HepG2 (cell line): ENCODE data around the gene SUDS3. TPM values are rescaled to one million over a fixed set of nuclear protein-coding genes. Genes with fewer than 3 reads are reported as not detected.

Source experiments
- ATAC-seq: fragments of 200-7000 bp; cut with Tn5 transposase; 3 replicates; pipeline ENCODE4 v1.9.1; 2020; ENCODE audit warnings: mild to moderate bottlenecking, moderate library complexity
- BruUV-seq: library from RNA; stranded (reverse); fragments of 400-500 nt; replicated peaks from 2 replicates; lab custom pipeline; 2021; lab: Mats Ljungman, UMichigan
- CTCF ChIA-PET: fragments of 300-600 bp; formaldehyde crosslinking; extraction: SDS; loops from one replicate; lab custom pipeline; 2021; ENCODE audit warnings: low total read pairs, inconsistent platforms, low intra/inter-chr PET ratio; lab: Yijun Ruan, JAX
- POLR2A ChIA-PET: fragments of 350-600 bp; sonication (Branson Sonifier 250); formaldehyde crosslinking; loops from one replicate; lab custom pipeline; 2020; ENCODE audit warnings: antibody characterized with exemption, inconsistent platforms; lab: Yijun Ruan, JAX
- DNase-seq: peaks from one replicate; pipeline ENCODE4 v3.0.0-alpha.2; 2015; ENCODE audit warnings: low spot score
- FAIRE-seq: peaks from 3 replicates; lab custom pipeline; 2011; peaks lifted over from hg19 to GRCh38; lab: Jason Lieb, UNC
- H2AFZ ChIP-seq: one replicate; pipeline ENCODE4 v1.6.1; 2011; ENCODE audit warnings: low read length, inconsistent platforms
- H3K27ac ChIP-seq: fragments of 300-600 bp; 3 replicates; pipeline ENCODE4 v1.8.0; 2011; ENCODE audit warnings: mixed run types, mild to moderate bottlenecking, mixed read lengths, low read length, inconsistent platforms; ENCODE audit not compliant: insufficient read depth; ENCODE audit errors: extremely low read length
- H3K27me3 ChIP-seq, 2 experiments: fragments of 200-600 bp in 1 of 2; 2 replicates in 1 of 2; 3 replicates in 1 of 2; pipeline versions ENCODE4 v1.6.0 to v1.8.0; 2011; ENCODE audit warnings: low read length in 2 of 2, mild to moderate bottlenecking in 2 of 2, moderate library complexity in 2 of 2, inconsistent platforms in 1 of 2; ENCODE audit not compliant: insufficient read depth in 2 of 2, control insufficient read depth in 1 of 2
- H3K36me3 ChIP-seq, 2 experiments: fragments of 200-600 bp in 1 of 2; replicated peaks in 1 of 2; 2 replicates in 1 of 2; 3 replicates in 1 of 2; pipeline versions ENCODE4 v1.5.1 to v1.8.0; 2011; ENCODE audit warnings: low read length in 2 of 2, inconsistent platforms in 1 of 2; ENCODE audit not compliant: insufficient read depth in 2 of 2, control insufficient read depth in 1 of 2
- H3K4me1 ChIP-seq: 2 replicates; pipeline ENCODE4 v1.5.1; 2012; ENCODE audit warnings: low read length, inconsistent platforms; ENCODE audit not compliant: insufficient read depth
- H3K4me2 ChIP-seq: 2 replicates; pipeline ENCODE4 v1.6.0; 2011; ENCODE audit warnings: low read depth, low read length, inconsistent platforms
- H3K4me3 ChIP-seq, 3 experiments: fragments of 200-600 bp in 1 of 3; sonication (generic), shearing (Covaris generic) in 1 of 3; replicated peaks in 1 of 3; 2 replicates each; pipeline ENCODE4 v1.5.1; 2011 to 2016; ENCODE audit warnings: low read length in 3 of 3, inconsistent platforms in 2 of 3, low read depth in 2 of 3, mild to moderate bottlenecking in 2 of 3, control low read depth in 1 of 3, mixed read lengths in 1 of 3; ENCODE audit not compliant: insufficient read depth in 1 of 3
- H3K79me2 ChIP-seq: one replicate; pipeline ENCODE4 v1.6.1; 2011; ENCODE audit warnings: low read length, inconsistent platforms; ENCODE audit not compliant: insufficient read depth
- H3K9ac ChIP-seq: 2 replicates; pipeline ENCODE4 v1.6.0; 2011; ENCODE audit warnings: mild to moderate bottlenecking, low read depth, low read length, inconsistent platforms; ENCODE audit not compliant: insufficient read depth
- H3K9me3 ChIP-seq: 2 replicates; pipeline ENCODE4 v1.5.1; 2012; ENCODE audit warnings: mild to moderate bottlenecking, low read length
- H4K20me1 ChIP-seq: 2 replicates; pipeline ENCODE4 v1.6.0; 2011; ENCODE audit warnings: inconsistent platforms, mild to moderate bottlenecking, low read length, moderate library complexity; ENCODE audit not compliant: insufficient read depth
- CCAR2 ChIP-seq: fragments of 200-400 bp; formaldehyde crosslinking; optimal IDR thresholded peaks from 2 replicates; pipeline ENCODE3; 2018; ENCODE audit warnings: low read depth, mild to moderate bottlenecking, low read length, moderate library complexity
- HNRNPLL ChIP-seq: fragments of 200-400 bp; formaldehyde crosslinking; IDR thresholded peaks from 2 replicates; pipeline ENCODE4 v1.6.1; 2017; ENCODE audit warnings: mild to moderate bottlenecking, low read depth, low read length; ENCODE audit not compliant: poor library complexity, severe bottlenecking
- NFRKB ChIP-seq: fragments of 450-650 bp; IDR thresholded peaks from 2 replicates; pipeline ENCODE4 v1.6.1; 2017
- ZKSCAN5 ChIP-seq: sonication (generic); formaldehyde crosslinking; IDR thresholded peaks from 2 replicates; pipeline ENCODE4 v1.5.1; 2020; ENCODE audit warnings: mild to moderate bottlenecking, missing genetic modification reagents
- ZNF232 ChIP-seq: sonication (generic); formaldehyde crosslinking; IDR thresholded peaks from 2 replicates; pipeline ENCODE4 v1.4.0; 2020; ENCODE audit warnings: missing genetic modification reagents, borderline replicate concordance
- ZNF24 ChIP-seq: fragments of 450-650 bp; IDR thresholded peaks from 2 replicates; pipeline ENCODE4 v1.6.1; 2017; ENCODE audit warnings: antibody characterized with exemption, mild to moderate bottlenecking
- WGBS: methylation state at CpG from one replicate; pipeline ENCODE4 v1.1.6; 2017; ENCODE audit warnings: low lambda C conversion rate; 5-methylcytosine and 5-hydroxymethylcytosine counted together
- in situ Hi-C: cut with HindIII; loops from 2 replicates; pipeline ENCODE4 v1.10.0; 2017; ENCODE audit warnings: low pct_unique_long_range_greater_than_20kb; ENCODE audit not compliant: extremely low pct_ligation_motif_present
- intact Hi-C: fragments of 100-400 bp; cut with micrococcal nuclease; formaldehyde crosslinking; loops from one replicate; pipeline ENCODE4 v1.10.0; 2022; ENCODE audit not compliant: unreplicated experiment
- polyA plus RNA-seq, 8 experiments: library from polyadenylated mRNA; depleted of rRNA in 3 of 8; stranded (reverse) in 7 of 8; unstranded in 1 of 8; fragments of >200 nt; fragmentation: Illumina TruSeq in 4 of 8; extraction: Trizol in 4 of 8; gene quantifications; 2 replicates each; pipeline versions ENCODE4 v1.2.1 to v1.2.3, GENCODE V29; 2011 to 2016; ENCODE audit warnings: low read depth in 4 of 8, missing spikeins in 1 of 8, mixed read lengths in 1 of 8; ENCODE audit not compliant: insufficient read depth in 1 of 8
- total RNA-seq, 5 experiments: library from RNA; depleted of rRNA; stranded (reverse); fragments of >200 nt; fragmentation: Illumina TruSeq; extraction: Trizol; gene quantifications; 2 replicates each; pipeline ENCODE4 v1.2.3, GENCODE V29; 2016; ENCODE audit warnings: low read depth in 1 of 5
- TF ChIP-seq, protein P1 (sequence below), 2 experiments: sonication (generic) in 1 of 2; formaldehyde crosslinking in 1 of 2; IDR thresholded peaks; 2 replicates each; pipeline versions ENCODE4 v1.4.0 to v1.6.1; 2018 to 2020; ENCODE audit warnings: missing genetic modification reagents in 2 of 2, borderline replicate concordance in 1 of 2, low read depth in 1 of 2, mild to moderate bottlenecking in 1 of 2, missing biosample characterization in 1 of 2
- TF ChIP-seq, protein P2 (sequence below): fragments of 450-650 bp; IDR thresholded peaks from 2 replicates; pipeline ENCODE4 v1.6.1; 2017
- TF ChIP-seq, protein P3 (sequence below): sonication (generic); formaldehyde crosslinking; IDR thresholded peaks from 2 replicates; pipeline ENCODE4 v1.5.1; 2020; ENCODE audit warnings: mild to moderate bottlenecking, missing genetic modification reagents, moderate library complexity

The SUDS3 gene
- total and polyA plus RNA-seq, 2 of the 13 experiments (the other 11 are each of a cell fraction or from before 2014, with no cell fraction given): 20.2 to 33.1 TPM

DNA sequence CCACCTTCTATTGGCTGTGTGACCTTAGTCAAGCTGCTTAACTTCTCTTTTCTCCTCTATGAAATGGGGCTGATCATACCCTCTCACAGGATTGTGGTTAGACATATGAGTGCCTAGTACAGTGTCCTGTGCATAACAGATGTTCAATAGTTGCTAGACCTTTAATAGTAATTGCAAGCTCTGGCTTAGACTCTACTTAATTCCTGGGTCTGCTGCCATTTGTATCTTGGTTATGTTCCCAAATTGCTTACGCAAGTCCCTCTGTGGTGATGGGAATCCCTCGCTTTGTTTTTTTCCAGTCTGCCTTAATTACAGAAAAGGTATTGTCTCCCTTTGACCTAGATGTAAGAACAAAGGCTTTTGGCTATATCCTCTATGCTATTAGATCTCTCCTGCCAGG is 15.1 kb downstream of the SUDS3 start:
- no peak overlapping the region for H3K4me2 ChIP-seq
- BruUV-seq: no TSS peak
- H3K27ac ChIP-seq: no peak overlapping the region
- 93% methylated on average over 2 of the region's 2 CpGs for WGBS
- intact Hi-C loops: no loop called here
- no peaks in the 10 kb centered on the region for H3K4me1 ChIP-seq
- no peaks in the 10 kb centered on the region for H4K20me1 ChIP-seq
- no peak for FAIRE-seq
- H3K9ac ChIP-seq: no peak overlapping the region
- H2AFZ ChIP-seq: no peak overlapping the region
- in situ Hi-C loops: no loop called here
- H3K4me3 ChIP-seq: no peak overlapping the region
- H3K27me3 ChIP-seq: no peaks in the 10 kb centered on the region
- ChIA-PET CTCF (no interaction called here), POLR2A (no interaction called here)
- ATAC-seq: no peak
- H3K9me3 ChIP-seq: no peaks in the 10 kb centered on the region
- no peak for DNase-seq
- peaks cover 21 to 72% of the 10 kb centered on the region in 2 experiments for H3K36me3 ChIP-seq
- TF ChIP-seq NFRKB (no peak), ZKSCAN5 (CRISPR knock-in tag) (no peak)
- TF ChIP-seq, protein P1, sequence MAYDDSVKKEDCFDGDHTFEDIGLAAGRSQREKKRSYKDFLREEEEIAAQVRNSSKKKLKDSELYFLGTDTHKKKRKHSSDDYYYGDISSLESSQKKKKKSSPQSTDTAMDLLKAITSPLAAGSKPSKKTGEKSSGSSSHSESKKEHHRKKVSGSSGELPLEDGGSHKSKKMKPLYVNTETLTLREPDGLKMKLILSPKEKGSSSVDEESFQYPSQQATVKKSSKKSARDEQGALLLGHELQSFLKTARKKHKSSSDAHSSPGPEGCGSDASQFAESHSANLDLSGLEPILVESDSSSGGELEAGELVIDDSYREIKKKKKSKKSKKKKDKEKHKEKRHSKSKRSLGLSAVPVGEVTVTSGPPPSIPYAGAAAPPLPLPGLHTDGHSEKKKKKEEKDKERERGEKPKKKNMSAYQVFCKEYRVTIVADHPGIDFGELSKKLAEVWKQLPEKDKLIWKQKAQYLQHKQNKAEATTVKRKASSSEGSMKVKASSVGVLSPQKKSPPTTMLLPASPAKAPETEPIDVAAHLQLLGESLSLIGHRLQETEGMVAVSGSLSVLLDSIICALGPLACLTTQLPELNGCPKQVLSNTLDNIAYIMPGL (CRISPR knock-in tag; IDR thresholded peaks at IDR 0.05; ENCODE audit: borderline replicate concordance in 1 of 2, low read depth in 1 of 2): no peak
- H3K79me2 ChIP-seq: no peaks in the 10 kb centered on the region

DNA sequence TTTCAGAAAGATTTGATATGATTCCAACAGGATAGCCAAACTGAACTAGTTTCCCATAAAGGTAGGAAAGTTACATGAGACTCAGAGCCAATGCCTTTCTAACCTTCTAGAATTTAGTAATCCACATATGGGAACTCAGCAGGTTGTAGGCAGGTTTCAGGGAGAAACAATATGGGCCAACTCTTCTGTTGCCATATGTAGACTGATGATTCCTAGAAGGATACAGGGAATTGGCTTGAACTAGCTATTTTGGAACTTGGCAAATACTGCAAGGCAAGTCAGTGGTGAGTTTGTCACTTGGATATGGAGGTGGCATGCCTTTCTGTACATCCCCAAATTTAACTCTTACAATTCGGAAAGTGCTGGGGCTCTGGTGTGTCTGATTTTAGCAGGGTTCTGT is 15.5 kb downstream of the SUDS3 start:
- intact Hi-C loops (no loop called here), in situ Hi-C loops (no loop called here)
- Histone ChIP-seq H3K9ac (no peak overlapping the region), H3K9me3 (no peaks in the 10 kb centered on the region), H3K4me3 (no peak overlapping the region), H3K36me3 (peaks cover 19 to 72% of the 10 kb centered on the region in 2 experiments), H3K27me3 (no peaks in the 10 kb centered on the region), H2AFZ (no peak overlapping the region), H3K79me2 (no peaks in the 10 kb centered on the region), H3K27ac (no peak overlapping the region), H3K4me2 (no peak overlapping the region), H4K20me1 (no peaks in the 10 kb centered on the region)
- 100% methylated on average over 1 of the region's 1 CpG for WGBS
- POLR2A ChIA-PET: no interaction called here
- no peak for ATAC-seq
- BruUV-seq: no TSS peak
- CTCF ChIA-PET: no interaction called here
- FAIRE-seq: no peak
- no peak for DNase-seq
- TF ChIP-seq ZNF24 (no peak), ZNF232 (CRISPR knock-in tag) (no peak), CCAR2 (no peak), HNRNPLL (no peak)
- TF ChIP-seq, protein P2, sequence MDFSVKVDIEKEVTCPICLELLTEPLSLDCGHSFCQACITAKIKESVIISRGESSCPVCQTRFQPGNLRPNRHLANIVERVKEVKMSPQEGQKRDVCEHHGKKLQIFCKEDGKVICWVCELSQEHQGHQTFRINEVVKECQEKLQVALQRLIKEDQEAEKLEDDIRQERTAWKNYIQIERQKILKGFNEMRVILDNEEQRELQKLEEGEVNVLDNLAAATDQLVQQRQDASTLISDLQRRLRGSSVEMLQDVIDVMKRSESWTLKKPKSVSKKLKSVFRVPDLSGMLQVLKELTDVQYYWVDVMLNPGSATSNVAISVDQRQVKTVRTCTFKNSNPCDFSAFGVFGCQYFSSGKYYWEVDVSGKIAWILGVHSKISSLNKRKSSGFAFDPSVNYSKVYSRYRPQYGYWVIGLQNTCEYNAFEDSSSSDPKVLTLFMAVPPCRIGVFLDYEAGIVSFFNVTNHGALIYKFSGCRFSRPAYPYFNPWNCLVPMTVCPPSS: no peak
- TF ChIP-seq, protein P3, sequence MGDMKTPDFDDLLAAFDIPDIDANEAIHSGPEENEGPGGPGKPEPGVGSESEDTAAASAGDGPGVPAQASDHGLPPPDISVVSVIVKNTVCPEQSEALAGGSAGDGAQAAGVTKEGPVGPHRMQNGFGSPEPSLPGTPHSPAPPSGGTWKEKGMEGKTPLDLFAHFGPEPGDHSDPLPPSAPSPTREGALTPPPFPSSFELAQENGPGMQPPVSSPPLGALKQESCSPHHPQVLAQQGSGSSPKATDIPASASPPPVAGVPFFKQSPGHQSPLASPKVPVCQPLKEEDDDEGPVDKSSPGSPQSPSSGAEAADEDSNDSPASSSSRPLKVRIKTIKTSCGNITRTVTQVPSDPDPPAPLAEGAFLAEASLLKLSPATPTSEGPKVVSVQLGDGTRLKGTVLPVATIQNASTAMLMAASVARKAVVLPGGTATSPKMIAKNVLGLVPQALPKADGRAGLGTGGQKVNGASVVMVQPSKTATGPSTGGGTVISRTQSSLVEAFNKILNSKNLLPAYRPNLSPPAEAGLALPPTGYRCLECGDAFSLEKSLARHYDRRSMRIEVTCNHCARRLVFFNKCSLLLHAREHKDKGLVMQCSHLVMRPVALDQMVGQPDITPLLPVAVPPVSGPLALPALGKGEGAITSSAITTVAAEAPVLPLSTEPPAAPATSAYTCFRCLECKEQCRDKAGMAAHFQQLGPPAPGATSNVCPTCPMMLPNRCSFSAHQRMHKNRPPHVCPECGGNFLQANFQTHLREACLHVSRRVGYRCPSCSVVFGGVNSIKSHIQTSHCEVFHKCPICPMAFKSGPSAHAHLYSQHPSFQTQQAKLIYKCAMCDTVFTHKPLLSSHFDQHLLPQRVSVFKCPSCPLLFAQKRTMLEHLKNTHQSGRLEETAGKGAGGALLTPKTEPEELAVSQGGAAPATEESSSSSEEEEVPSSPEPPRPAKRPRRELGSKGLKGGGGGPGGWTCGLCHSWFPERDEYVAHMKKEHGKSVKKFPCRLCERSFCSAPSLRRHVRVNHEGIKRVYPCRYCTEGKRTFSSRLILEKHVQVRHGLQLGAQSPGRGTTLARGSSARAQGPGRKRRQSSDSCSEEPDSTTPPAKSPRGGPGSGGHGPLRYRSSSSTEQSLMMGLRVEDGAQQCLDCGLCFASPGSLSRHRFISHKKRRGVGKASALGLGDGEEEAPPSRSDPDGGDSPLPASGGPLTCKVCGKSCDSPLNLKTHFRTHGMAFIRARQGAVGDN (CRISPR knock-in tag): no peak
- TF ChIP-seq, all 625 proteins: peak for 0
- H3K4me1 ChIP-seq: no peaks in the 10 kb centered on the region
